GM21360 (cell line): Measurements from ENCODE around the gene GMPPA.

Source experiments
- ATAC-seq: cut with Tn5 transposase; IDR thresholded peaks from one replicate; pipeline ENCODE4 v1.9.1; 2021; ENCODE audit warnings: mild to moderate bottlenecking, moderate library complexity; ENCODE audit not compliant: unreplicated experiment

Gene GMPPA

DNA sequence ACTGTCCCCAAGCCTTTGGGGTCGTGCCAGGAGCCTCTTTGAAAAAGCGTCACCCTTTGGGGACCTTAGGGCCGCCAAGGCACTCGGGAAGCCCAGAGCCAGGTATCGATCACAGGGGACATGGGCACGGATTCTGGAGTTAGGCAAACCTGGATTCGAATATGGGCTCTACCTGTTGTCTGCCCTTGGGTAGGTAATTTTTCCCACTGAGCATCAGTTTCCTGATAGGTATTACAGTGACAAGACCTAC is 54.4 kb downstream of the GMPPA start:
- ATAC-seq: no peak

DNA sequence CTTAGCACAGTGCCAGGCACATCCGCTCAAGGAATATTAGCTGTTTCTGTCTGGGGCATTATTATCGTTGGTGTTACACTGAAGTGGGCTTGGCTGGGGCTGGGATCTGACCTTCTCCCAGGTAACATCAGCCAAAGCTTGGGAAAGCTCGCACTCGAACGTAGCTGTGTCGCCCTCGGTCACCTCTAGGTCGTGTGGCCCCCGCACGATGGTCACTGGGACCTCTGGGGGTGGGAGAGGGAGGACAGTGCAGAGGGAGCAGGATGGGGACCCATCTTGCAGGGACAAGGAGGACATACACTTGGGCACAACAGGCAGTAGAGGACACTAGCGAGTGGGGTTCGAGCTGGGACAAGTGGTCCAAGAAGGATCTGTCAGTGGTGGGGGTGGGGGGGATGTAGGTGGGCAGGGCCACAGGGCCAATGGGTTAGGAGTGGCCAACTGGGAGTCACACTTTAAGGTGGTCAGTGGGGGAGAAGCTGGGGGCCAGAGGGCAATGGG is 54.8 kb downstream of the GMPPA start:
- no peak for ATAC-seq

- ATAC-seq: no peak
Measured at GRCh38 chr2:219554350-219554749, 55.7 kb downstream of the GMPPA start.

DNA sequence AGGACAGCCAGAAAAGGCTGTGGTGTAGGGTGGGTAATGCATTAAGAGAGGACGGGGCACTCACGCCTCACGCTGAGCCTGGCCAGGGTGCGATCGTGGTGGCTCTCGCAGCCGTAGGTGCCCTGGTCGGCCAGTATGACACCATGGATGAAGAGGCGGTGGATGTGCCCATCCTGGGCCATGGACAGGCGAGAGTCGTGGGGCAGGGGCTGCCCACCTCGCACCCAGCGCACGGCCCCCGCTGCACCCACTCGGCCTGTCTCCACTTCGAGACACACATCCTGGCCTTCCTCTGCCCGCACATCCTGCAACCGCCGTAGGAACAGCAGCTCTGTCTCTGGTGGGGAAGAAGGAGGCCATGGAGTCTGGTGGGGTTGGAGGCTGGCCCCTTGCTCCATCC is 57.3 kb downstream of the GMPPA start:
- ATAC-seq: no peak

DNA sequence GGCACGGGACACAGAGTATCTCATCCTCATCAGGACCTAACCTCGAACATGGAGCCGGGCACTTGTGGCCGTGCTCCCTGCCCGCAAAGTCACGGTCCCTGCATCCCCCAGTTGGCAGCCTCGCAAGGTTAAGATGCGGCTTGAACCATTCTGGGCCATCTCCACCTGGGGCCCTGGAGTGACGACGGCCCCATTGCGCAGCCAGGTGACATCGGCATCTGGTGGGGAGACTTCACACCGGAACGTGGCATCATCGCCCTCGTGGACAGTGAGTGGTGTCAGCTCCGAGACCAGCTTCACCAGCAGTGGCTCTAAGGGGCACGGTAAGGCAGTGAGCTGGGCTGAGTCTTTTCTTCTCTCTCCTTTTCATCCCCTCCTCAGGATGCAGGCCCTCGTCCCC is 57.7 kb downstream of the GMPPA start:
- ATAC-seq: no peak
